IMR-90 (cell line): Measurements from ENCODE around the gene AHCYL1. TPM values are rescaled to one million over a fixed set of nuclear protein-coding genes. Genes with fewer than 3 reads are reported as not detected.

Experiments
- ATAC-seq: fragments of 200-7000 bp; cut with Tn5 transposase; 2 replicates; pipeline ENCODE4 v1.9.1; 2020; ENCODE audit warnings: low read depth, mild to moderate bottlenecking, moderate library complexity
- BruUV-seq: library from RNA; stranded (reverse); fragments of 400-500 nt; replicated peaks from 2 replicates; lab custom pipeline; 2021; lab: Mats Ljungman, UMichigan
- CTCF ChIA-PET: fragments of 300-600 bp; formaldehyde crosslinking; extraction: SDS; loops from one replicate; lab custom pipeline; 2021; ENCODE audit warnings: antibody characterized with exemption; lab: Yijun Ruan, JAX
- POLR2A ChIA-PET: fragments of 300-600 bp; sonication (Branson Sonifier 250); formaldehyde crosslinking; loops from one replicate; lab custom pipeline; 2022; ENCODE audit warnings: antibody characterized with exemption; ENCODE audit not compliant: unreplicated experiment; lab: Charles Lee
- DNase-seq: peaks from one replicate; pipeline ENCODE4 v3.0.0; 2013
- H2AFZ ChIP-seq: replicated peaks from 2 replicates; pipeline ENCODE3; 2013; ENCODE audit warnings: low read length, mild to moderate bottlenecking; ENCODE audit not compliant: poor library complexity
- H2AK5ac ChIP-seq: 2 replicates; pipeline ENCODE4 v1.6.1; 2013; ENCODE audit warnings: low read depth, low read length, inconsistent platforms
- H2AK9ac ChIP-seq: replicated peaks from 2 replicates; pipeline ENCODE3; 2013; ENCODE audit warnings: mild to moderate bottlenecking, low read depth, low read length, moderate library complexity; ENCODE audit not compliant: poor library complexity
- H2BK120ac ChIP-seq: 2 replicates; pipeline ENCODE4 v1.6.1; 2013; ENCODE audit warnings: low read depth, low read length, inconsistent platforms
- H2BK15ac ChIP-seq: 3 replicates; pipeline ENCODE4 v1.6.1; 2013; ENCODE audit warnings: low read depth, low read length, inconsistent platforms
- H2BK20ac ChIP-seq: 2 replicates; pipeline ENCODE4 v1.6.1; 2013; ENCODE audit warnings: low read depth, mild to moderate bottlenecking, inconsistent platforms, low read length, moderate library complexity
- H2BK5ac ChIP-seq: 2 replicates; pipeline ENCODE4 v1.6.1; 2013; ENCODE audit warnings: mild to moderate bottlenecking, low read depth, low read length, inconsistent platforms; ENCODE audit not compliant: poor library complexity, severe bottlenecking
- H3K14ac ChIP-seq: replicated peaks from 2 replicates; pipeline ENCODE4 v1.6.1; 2013; ENCODE audit warnings: low read depth, low read length, inconsistent platforms
- H3K18ac ChIP-seq: 2 replicates; pipeline ENCODE4 v1.6.1; 2013; ENCODE audit warnings: low read depth, low read length, control low read depth
- H3K23ac ChIP-seq: 2 replicates; pipeline ENCODE4 v1.6.1; 2013; ENCODE audit warnings: low read depth, low read length, inconsistent platforms
- H3K27ac ChIP-seq: 2 replicates; pipeline ENCODE4 v1.5.1; 2013; ENCODE audit warnings: mild to moderate bottlenecking, control low read depth, low read length; ENCODE audit not compliant: insufficient read depth
- H3K27me3 ChIP-seq: 2 replicates; pipeline ENCODE4 v1.6.1; 2013; ENCODE audit warnings: low read length; ENCODE audit not compliant: control insufficient read depth, insufficient read depth
- H3K36me3 ChIP-seq: 2 replicates; pipeline ENCODE4 v1.6.1; 2013; ENCODE audit warnings: low read length, mixed read lengths; ENCODE audit not compliant: control insufficient read depth, insufficient read depth
- H3K4ac ChIP-seq: 2 replicates; pipeline ENCODE4 v1.6.1; 2013; ENCODE audit warnings: low read depth, low read length, inconsistent platforms
- H3K4me1 ChIP-seq: 2 replicates; pipeline ENCODE4 v1.6.1; 2013; ENCODE audit warnings: low read length, mixed read lengths; ENCODE audit not compliant: control insufficient read depth, insufficient read depth
- H3K4me2 ChIP-seq: 2 replicates; pipeline ENCODE4 v1.6.1; 2013; ENCODE audit warnings: low read depth, mild to moderate bottlenecking, control low read depth, low read length, moderate library complexity
- H3K4me3 ChIP-seq: 2 replicates; pipeline ENCODE4 v1.5.1; 2013; ENCODE audit warnings: low read depth, mild to moderate bottlenecking, control low read depth, low read length, moderate library complexity; ENCODE audit not compliant: insufficient read depth
- H3K56ac ChIP-seq: 2 replicates; pipeline ENCODE4 v1.6.1; 2013; ENCODE audit warnings: low read length, inconsistent platforms; ENCODE audit not compliant: insufficient read depth; ENCODE audit errors: extremely low read depth
- H3K79me1 ChIP-seq, 2 experiments: 2 replicates each; pipeline ENCODE4 v1.6.1; 2013; ENCODE audit warnings: low read length in 2 of 2, inconsistent platforms in 1 of 2, low read depth in 1 of 2
- H3K9ac ChIP-seq: 2 replicates; pipeline ENCODE4 v1.6.1; 2013; ENCODE audit warnings: low read depth, low read length, control low read depth
- H3K9me1 ChIP-seq: 2 replicates; pipeline ENCODE4 v1.6.1; 2013; ENCODE audit warnings: low read length, inconsistent platforms; ENCODE audit not compliant: insufficient read depth
- H3K9me3 ChIP-seq: 2 replicates; pipeline ENCODE4 v1.6.1; 2013; ENCODE audit warnings: low read length; ENCODE audit not compliant: control insufficient read depth, insufficient read depth
- H4K20me1 ChIP-seq: 2 replicates; pipeline ENCODE4 v1.6.1; 2013; ENCODE audit warnings: low read length, inconsistent platforms; ENCODE audit not compliant: insufficient read depth
- H4K5ac ChIP-seq: 2 replicates; pipeline ENCODE4 v1.6.1; 2013; ENCODE audit warnings: mild to moderate bottlenecking, low read depth, low read length, control low read depth
- H4K8ac ChIP-seq, 2 experiments: 2 replicates each; pipeline ENCODE4 v1.6.1; 2013; ENCODE audit warnings: low read depth in 2 of 2, low read length in 2 of 2, control low read depth in 1 of 2, inconsistent platforms in 1 of 2
- H4K91ac ChIP-seq: 2 replicates; pipeline ENCODE4 v1.6.1; 2013; ENCODE audit warnings: low read depth, low read length, inconsistent platforms; ENCODE audit not compliant: insufficient read depth
- MAFK ChIP-seq: IDR thresholded peaks from 2 replicates; pipeline ENCODE4 v1.6.1; 2012; ENCODE audit warnings: low read depth, low read length, improper control_type of control experiment
- WGBS, 2 experiments: methylation state at CpG; one replicate each; pipeline versions ENCODE4 v1.1.5 to v1.1.7; 2013; ENCODE audit warnings: missing lambda C conversion rate in 2 of 2; ENCODE audit not compliant: insufficient read length in 1 of 2; ENCODE audit errors: extremely low coverage in 2 of 2; 5-methylcytosine and 5-hydroxymethylcytosine counted together
- dilution Hi-C: fragments of 300-500 bp; cut with HindIII; formaldehyde crosslinking; loops from one replicate; pipeline ENCODE4 v1.14.3; 2018; ENCODE audit warnings: low sequenced_read_pairs; ENCODE audit not compliant: unreplicated experiment
- in situ Hi-C: fragments of 300-500 bp; cut with MboI; formaldehyde crosslinking; loops from 3 replicates; pipeline ENCODE4 v1.14.3; 2019; ENCODE audit warnings: low sequenced_read_pairs, inconsistent platforms, mixed read lengths
- intact Hi-C: fragments of 100-400 bp; cut with micrococcal nuclease; formaldehyde crosslinking; loops from 2 replicates; pipeline ENCODE4 v1.10.0; 2022
- polyA plus RNA-seq, 3 experiments: library from polyadenylated mRNA; depleted of rRNA; stranded (reverse); fragments of >200 nt; gene quantifications; 2 replicates each; pipeline ENCODE4 v1.2.3, GENCODE V29; 2012; ENCODE audit warnings: low replicate concordance in 1 of 3
- total RNA-seq: library from RNA; depleted of rRNA; stranded (reverse); fragments of >200 nt; gene quantifications from 2 replicates; pipeline ENCODE4 v1.2.3, GENCODE V29; 2012

The AHCYL1 gene
- total and polyA plus RNA-seq, 2 of the 4 experiments (the other 2 are of a cell fraction) = 75.1 to 76.0 TPM

- Histone ChIP-seq H2BK5ac (no peak overlapping the region), H3K4me2 (no peak overlapping the region), H3K9me3 (0 out of 2 replicates have a peak, but pooled peaks cover 2% of the 10 kb centered on the region), H2BK15ac (no peak overlapping the region), H3K56ac (no peak overlapping the region), H3K14ac (no peak overlapping the region), H2AK5ac (no peak overlapping the region), H3K27me3 (no peaks in the 10 kb centered on the region), H3K36me3 (no peaks in the 10 kb centered on the region), H3K79me1 (no peaks in the 10 kb centered on the region), H3K4me3 (no peak overlapping the region), H3K9ac (no peak overlapping the region), H3K9me1 (peaks cover 8% of the 10 kb centered on the region; the same call in 1 of the 2 replicates), H2BK20ac (no peak overlapping the region), H4K20me1 (no peaks in the 10 kb centered on the region), H2BK120ac (no peak overlapping the region), H2AFZ (no peak overlapping the region), H4K91ac (no peak overlapping the region), H3K18ac (no peak overlapping the region), H2AK9ac (no peak overlapping the region), H4K8ac (no peak overlapping the region), H4K5ac (no peak overlapping the region), H3K4me1 (peaks cover 13% of the 10 kb centered on the region), H3K27ac (no peak overlapping the region), H3K4ac (no peak overlapping the region), H3K23ac (no peak overlapping the region)
- dilution Hi-C loops (no loop called here), in situ Hi-C loops (no loop called here), intact Hi-C loops (no loop called here)
- DNase-seq (no peak), ATAC-seq (no peak)
- POLR2A ChIA-PET = no interaction called here
- no TSS peak for BruUV-seq
- CTCF ChIA-PET = no interaction called here
- TF ChIP-seq MAFK = no peak
- no CpG with 5 or more reads among the region's 1 CpG for WGBS, 2 experiments
Measured at GRCh38 chr1:109963864-109964263, 20.7 kb upstream of the AHCYL1 start.
